Activated T-helper 2 cell treated with anti-CD3 and anti-CD28 coated beads, Interferon-gamma antibody, Interleukin-2, Interleukin-4, amounts not matched to agents 10 μg/mL and 5 μg/mL and 100 μg/mL, durations not matched to agents 14 hours and 24 hours and 36 hours (primary cell): Measurements from ENCODE around the gene ZNF586. TPM values are rescaled to one million over a fixed set of nuclear protein-coding genes. Genes with fewer than 3 reads are reported as not detected.
"Not testable (repeated sequence)": the region's sequence is repeated elsewhere in the genome, so short reads cannot be mapped to it uniquely, and the experiment has no call there.

Experiments used
- DNase-seq: peaks from one replicate; pipeline ENCODE4 v3.0.0; 2021; ENCODE audit warnings: low spot score
- H3K27ac Mint-ChIP-seq: one replicate; pipeline ENCODE4 v1.8.0; 2021; ENCODE audit warnings: mixed read lengths
- H3K27me3 Mint-ChIP-seq: one replicate; pipeline ENCODE4 v1.8.0; 2021; ENCODE audit warnings: low read depth, mixed read lengths
- H3K36me3 Mint-ChIP-seq: one replicate; pipeline ENCODE4 v1.8.0; 2021; ENCODE audit warnings: low read depth, mixed read lengths
- H3K4me1 Mint-ChIP-seq: one replicate; pipeline ENCODE4 v1.8.0; 2021; ENCODE audit warnings: low read depth, mixed read lengths
- H3K4me3 Mint-ChIP-seq: one replicate; pipeline ENCODE4 v1.8.0; 2021; ENCODE audit warnings: low read depth, mild to moderate bottlenecking, moderate library complexity, mixed read lengths
- H3K9me3 Mint-ChIP-seq: one replicate; pipeline ENCODE4 v1.8.0; 2021; ENCODE audit warnings: mixed read lengths
- intact Hi-C: fragments of 100-400 bp; cut with micrococcal nuclease; formaldehyde crosslinking; loops from one replicate; pipeline ENCODE4 v1.15.1; 2023
- total RNA-seq: library from RNA; stranded (reverse); gene quantifications from 2 replicates; pipeline ENCODE4 v1.2.3, GENCODE V29; 2022

The ZNF586 gene
- total RNA-seq, 1 donor from 2014 or later, result 11.4 TPM

GRCh38 chr19:57771417-57771816 lies 1.9 kb downstream of the ZNF586 start:
- Mint-ChIP-seq H3K9me3 (peaks cover 64% of the 10 kb centered on the region), H3K4me3 (no peak overlapping the region), H3K36me3 (peaks cover 81% of the 10 kb centered on the region), H3K27ac (no peak overlapping the region), H3K27me3 (no peaks in the 10 kb centered on the region), H3K4me1 (peaks cover 8% of the 10 kb centered on the region)
- DNase-seq, result no peak
- intact Hi-C loops, result no loop called here

GRCh38 chr19:57773488-57773887 lies 4.0 kb downstream of the ZNF586 start:
- no peaks in the 10 kb centered on the region for H3K27me3 Mint-ChIP-seq
- H3K4me3 Mint-ChIP-seq, result no peak overlapping the region
- intact Hi-C loops, result no loop called here
- no peak for DNase-seq
- peaks cover 70% of the 10 kb centered on the region for H3K9me3 Mint-ChIP-seq
- peaks cover 8% of the 10 kb centered on the region for H3K4me1 Mint-ChIP-seq
- no peak overlapping the region for H3K27ac Mint-ChIP-seq
- H3K36me3 Mint-ChIP-seq, result peaks cover 90% of the 10 kb centered on the region

DNA sequence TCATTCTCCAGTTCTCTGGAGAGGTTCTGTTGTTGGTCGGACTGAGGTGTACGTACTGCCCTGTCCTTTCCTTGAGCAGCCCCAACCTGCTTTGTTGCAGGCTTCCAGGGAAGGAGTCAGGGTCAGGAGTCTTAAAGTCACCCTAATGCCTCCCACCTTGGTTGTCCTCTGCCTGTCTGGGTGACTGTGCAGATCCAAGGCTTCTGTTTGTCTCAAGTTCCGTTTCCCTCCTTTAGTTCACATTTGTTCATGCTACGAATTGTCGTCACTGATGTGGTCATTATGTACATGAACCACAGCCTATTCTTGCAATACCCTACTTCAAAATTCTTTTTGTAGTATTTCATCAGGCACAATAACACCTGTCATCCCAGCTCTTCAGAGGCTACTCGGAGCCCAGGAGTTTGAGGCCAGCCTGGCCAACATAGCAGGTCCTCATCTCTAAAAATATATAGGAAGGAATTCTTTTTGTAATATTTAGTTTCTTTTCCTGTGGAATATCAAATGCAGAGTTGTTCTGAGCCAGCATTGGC lies 7.4 kb downstream of the ZNF586 start:
- DNase-seq, result no peak
- Mint-ChIP-seq H3K4me1 (no peaks in the 10 kb centered on the region), H3K36me3 (peaks cover 91% of the 10 kb centered on the region), H3K27me3 (no peaks in the 10 kb centered on the region), H3K27ac (no peak overlapping the region), H3K9me3 (peaks cover 74% of the 10 kb centered on the region), H3K4me3 (no peak overlapping the region)
- intact Hi-C loops, result no loop called here

GRCh38 chr19:57778336-57778735 lies 8.9 kb downstream of the ZNF586 start:
- no peak for DNase-seq
- H3K27ac Mint-ChIP-seq, result no peak overlapping the region
- no peaks in the 10 kb centered on the region for H3K27me3 Mint-ChIP-seq
- H3K9me3 Mint-ChIP-seq, result peaks cover 62% of the 10 kb centered on the region
- H3K36me3 Mint-ChIP-seq, result peaks cover 81% of the 10 kb centered on the region
- no peaks in the 10 kb centered on the region for H3K4me1 Mint-ChIP-seq
- intact Hi-C loops, result no loop called here
- no peak overlapping the region for H3K4me3 Mint-ChIP-seq

- no peaks in the 10 kb centered on the region for H3K27me3 Mint-ChIP-seq
- no peak for DNase-seq
- H3K4me3 Mint-ChIP-seq, result no peak overlapping the region
- H3K27ac Mint-ChIP-seq, result no peak overlapping the region
- intact Hi-C loops, result no loop called here
- H3K36me3 Mint-ChIP-seq, result peaks cover 77% of the 10 kb centered on the region
- peaks cover 56% of the 10 kb centered on the region for H3K9me3 Mint-ChIP-seq
- H3K4me1 Mint-ChIP-seq, result no peaks in the 10 kb centered on the region
Observed at GRCh38 chr19:57779220-57779845, 9.9 kb downstream of the ZNF586 start.

DNA sequence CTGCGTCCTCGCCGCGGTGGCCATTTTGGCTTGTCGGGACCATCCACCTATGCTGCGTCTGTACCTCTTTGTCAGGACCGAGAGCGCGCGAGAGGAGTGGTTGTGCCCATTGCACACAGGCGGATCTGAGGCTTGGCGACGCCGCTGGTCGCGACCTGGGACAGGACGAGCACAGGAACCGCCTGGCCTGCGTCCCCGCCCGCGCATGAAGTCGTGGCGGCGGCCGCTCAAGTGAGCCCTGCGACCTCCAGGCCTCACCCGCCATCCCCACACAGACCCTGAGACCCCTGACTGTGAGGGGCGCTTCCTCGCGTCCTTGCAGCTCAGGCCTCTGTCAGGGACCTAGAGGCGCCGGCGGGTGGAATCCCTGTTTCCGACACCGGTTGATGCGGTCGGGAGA lies 16.8 kb downstream of the ZNF586 start:
- Mint-ChIP-seq H3K4me1 (no peaks in the 10 kb centered on the region), H3K27me3 (no peaks in the 10 kb centered on the region), H3K4me3 (no peak overlapping the region), H3K27ac (no peak overlapping the region), H3K9me3 (peaks cover 55% of the 10 kb centered on the region), H3K36me3 (peaks cover 67% of the 10 kb centered on the region)
- no peak for DNase-seq
- intact Hi-C loops, result no loop called here

- DNase-seq, result no peak
- Mint-ChIP-seq H3K36me3 (peaks cover 68% of the 10 kb centered on the region), H3K4me1 (no peaks in the 10 kb centered on the region), H3K27me3 (no peaks in the 10 kb centered on the region), H3K9me3 (peaks cover 54% of the 10 kb centered on the region), H3K27ac (no peak overlapping the region), H3K4me3 (no peak overlapping the region)
- intact Hi-C loops, result no loop called here
Observed at GRCh38 chr19:57786906-57787305, 17.4 kb downstream of the ZNF586 start.

- no peak overlapping the region for H3K27ac Mint-ChIP-seq
- H3K27me3 Mint-ChIP-seq, result no peaks in the 10 kb centered on the region
- intact Hi-C loops, result no loop called here
- H3K4me1 Mint-ChIP-seq, result no peaks in the 10 kb centered on the region
- H3K4me3 Mint-ChIP-seq, result no peak overlapping the region
- peaks cover 70% of the 10 kb centered on the region for H3K36me3 Mint-ChIP-seq
- H3K9me3 Mint-ChIP-seq, result peaks cover 59% of the 10 kb centered on the region
- no peak for DNase-seq
Observed at GRCh38 chr19:57788114-57788692, 18.7 kb downstream of the ZNF586 start.

DNA sequence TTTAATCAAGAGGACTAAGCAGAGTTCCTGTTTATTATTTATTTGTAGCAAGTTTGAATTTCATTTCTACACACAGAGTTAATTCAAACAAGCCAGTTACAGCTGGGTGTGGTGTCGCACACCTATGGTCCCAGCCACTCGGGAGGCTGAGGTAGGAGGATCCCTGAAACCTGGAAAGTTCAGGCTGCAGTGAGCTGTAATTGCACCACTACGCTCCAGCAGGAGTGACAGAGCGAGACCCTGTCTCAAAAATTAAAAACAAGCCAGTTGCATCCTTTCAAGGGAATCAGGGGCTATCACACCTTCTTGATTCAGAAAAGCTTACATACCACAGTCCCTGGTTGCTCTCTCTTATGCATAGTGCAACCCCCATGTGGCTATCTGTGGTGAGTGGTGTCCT lies 19.8 kb downstream of the ZNF586 start:
- Mint-ChIP-seq H3K27ac (no peak overlapping the region), H3K4me1 (no peaks in the 10 kb centered on the region), H3K27me3 (no peaks in the 10 kb centered on the region), H3K9me3 (peaks cover 65% of the 10 kb centered on the region), H3K36me3 (peaks cover 75% of the 10 kb centered on the region), H3K4me3 (no peak overlapping the region)
- DNase-seq, result no peak
- intact Hi-C loops, result no loop called here

DNA sequence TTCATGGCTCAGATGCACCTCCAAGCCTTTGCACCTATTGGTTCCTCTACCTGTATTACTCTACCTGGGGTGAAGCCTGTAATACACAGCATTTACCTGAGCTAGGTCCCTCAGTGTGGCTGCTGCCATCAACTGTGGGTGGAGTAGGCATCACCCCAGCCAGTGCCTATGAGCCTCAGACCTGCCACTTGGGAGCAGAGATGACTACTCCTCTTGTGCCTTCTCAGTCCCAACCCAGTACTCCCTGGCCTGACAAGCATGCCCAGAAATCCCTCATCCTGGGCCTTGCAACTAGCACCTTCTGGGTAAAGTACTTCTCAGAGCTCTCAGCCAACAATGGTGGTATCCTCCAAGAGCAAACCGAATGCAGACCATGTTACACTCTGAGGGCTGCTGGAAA lies 27.1 kb downstream of the ZNF586 start:
- H3K27me3 Mint-ChIP-seq, H3K4me1 Mint-ChIP-seq, H3K4me3 Mint-ChIP-seq, DNase-seq, H3K27ac Mint-ChIP-seq, intact Hi-C loops: not testable (repeated sequence)
- Mint-ChIP-seq H3K9me3 (peaks cover 24% of the 10 kb centered on the region), H3K36me3 (peaks cover 58% of the 10 kb centered on the region)

DNA sequence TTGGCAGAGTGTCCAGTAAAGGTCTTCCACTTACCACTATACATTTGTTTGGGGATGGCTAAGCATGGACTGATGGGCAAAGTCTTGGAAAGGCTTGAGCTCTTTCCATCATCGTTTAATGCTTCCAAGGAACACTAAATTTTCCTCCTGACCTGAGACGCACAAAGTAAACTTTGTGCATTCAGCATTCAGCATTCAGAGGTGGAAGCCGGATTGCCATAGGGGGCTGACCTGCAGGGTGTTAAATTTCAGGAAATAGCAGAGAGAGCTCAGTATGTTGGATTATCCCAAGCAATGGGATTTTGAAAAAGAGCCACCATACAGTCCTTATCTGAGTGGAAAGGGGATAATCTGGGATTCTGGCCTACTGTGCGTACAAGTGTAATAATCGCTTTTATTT lies 31.2 kb downstream of the ZNF586 start:
- DNase-seq, result no peak
- Mint-ChIP-seq H3K27me3 (no peaks in the 10 kb centered on the region), H3K4me3 (no peak overlapping the region), H3K4me1 (peaks cover 7% of the 10 kb centered on the region), H3K27ac (no peak overlapping the region), H3K9me3 (peaks cover 6% of the 10 kb centered on the region), H3K36me3 (peaks cover 58% of the 10 kb centered on the region)
- intact Hi-C loops, result no loop called here

DNA sequence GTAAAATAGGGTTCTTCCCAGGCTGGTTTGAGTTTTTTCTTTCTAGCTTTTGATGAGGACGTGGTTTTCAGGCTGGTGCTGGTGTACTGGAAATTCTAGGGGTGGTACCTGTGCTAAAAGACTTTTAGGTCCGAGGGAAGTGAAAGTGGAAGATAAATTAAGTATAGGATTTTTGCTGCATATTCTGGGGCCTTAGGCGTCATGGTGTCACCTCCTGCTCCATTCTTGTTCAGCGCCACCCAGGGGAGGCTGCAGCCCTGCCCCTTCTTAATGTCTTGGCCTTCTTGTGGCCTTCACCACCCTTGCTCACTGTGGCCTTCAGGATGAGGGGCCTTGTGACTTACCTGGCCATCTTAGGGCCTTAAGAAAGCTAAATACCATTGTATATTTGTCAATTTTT lies 32.8 kb downstream of the ZNF586 start:
- intact Hi-C loops, result no loop called here
- Mint-ChIP-seq H3K9me3 (no peaks in the 10 kb centered on the region), H3K27ac (no peak overlapping the region), H3K27me3 (no peaks in the 10 kb centered on the region), H3K36me3 (peaks cover 59% of the 10 kb centered on the region), H3K4me1 (peaks cover 7% of the 10 kb centered on the region), H3K4me3 (no peak overlapping the region)
- DNase-seq, result no peak

GRCh38 chr19:57803265-57803593 lies 33.8 kb downstream of the ZNF586 start:
- Mint-ChIP-seq H3K4me3 (peak overlapping the region; percentile 55), H3K36me3 (peaks cover 67% of the 10 kb centered on the region), H3K9me3 (peaks cover 4% of the 10 kb centered on the region), H3K4me1 (peaks cover 7% of the 10 kb centered on the region), H3K27me3 (no peaks in the 10 kb centered on the region), H3K27ac (peak overlapping the region; percentile 18)
- DNase-seq, result no peak
- intact Hi-C loops, result no loop called here
